ENCODE results near the gene FAM241A.
A peak's percentile ranks its signal among the peaks of the same experiment; 100 is the strongest.
"Not testable (repeated sequence)": the region's sequence is repeated elsewhere in the genome, so short reads cannot be mapped to it uniquely, and the experiment has no call there.

Gene FAM241A

GRCh38 chr4:112128452-112128851 is 16.8 kb upstream of the FAM241A start:
- in situ Hi-C loops (cut with MboI; ENCODE audit: low pct_unique_long_range_greater_than_20kb, low sequenced_read_pairs) = no loop called here
- no peak for DNase-seq

- no peak for DNase-seq
- in situ Hi-C loops (cut with MboI; ENCODE audit: low pct_unique_long_range_greater_than_20kb, low sequenced_read_pairs) = no loop called here
These were observed 14.3 kb upstream of the FAM241A start for GRCh38 chr4:112130906-112131305.

GRCh38 chr4:112136551-112136950 is 8.7 kb upstream of the FAM241A start:
- DNase-seq = no peak
- in situ Hi-C loops (cut with MboI; ENCODE audit: low pct_unique_long_range_greater_than_20kb, low sequenced_read_pairs) = no loop called here

DNA sequence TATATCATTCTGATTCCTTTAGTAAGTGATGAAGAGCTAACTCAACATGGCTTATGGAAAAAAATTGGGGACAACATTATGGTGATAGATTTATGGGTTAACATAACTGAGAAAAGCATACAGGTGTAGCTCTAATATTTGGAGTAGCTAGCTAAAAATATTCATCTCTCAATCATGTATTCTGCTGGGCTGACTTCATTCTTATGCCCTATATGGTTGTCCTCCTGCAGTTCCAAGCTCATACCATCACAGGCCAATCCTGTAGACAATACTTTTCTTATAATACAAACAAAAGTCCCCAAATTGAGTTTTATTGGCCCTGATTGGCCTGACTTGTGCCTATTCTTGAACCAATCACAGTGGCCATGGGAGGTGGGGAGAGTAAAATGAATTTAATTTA is 6.7 kb upstream of the FAM241A start:
- DNase-seq = no peak
- in situ Hi-C loops (cut with MboI; ENCODE audit: low pct_unique_long_range_greater_than_20kb, low sequenced_read_pairs) = no loop called here

GRCh38 chr4:112140536-112140935 is 4.7 kb upstream of the FAM241A start:
- in situ Hi-C loops (cut with MboI; ENCODE audit: low pct_unique_long_range_greater_than_20kb, low sequenced_read_pairs) = no loop called here

DNA sequence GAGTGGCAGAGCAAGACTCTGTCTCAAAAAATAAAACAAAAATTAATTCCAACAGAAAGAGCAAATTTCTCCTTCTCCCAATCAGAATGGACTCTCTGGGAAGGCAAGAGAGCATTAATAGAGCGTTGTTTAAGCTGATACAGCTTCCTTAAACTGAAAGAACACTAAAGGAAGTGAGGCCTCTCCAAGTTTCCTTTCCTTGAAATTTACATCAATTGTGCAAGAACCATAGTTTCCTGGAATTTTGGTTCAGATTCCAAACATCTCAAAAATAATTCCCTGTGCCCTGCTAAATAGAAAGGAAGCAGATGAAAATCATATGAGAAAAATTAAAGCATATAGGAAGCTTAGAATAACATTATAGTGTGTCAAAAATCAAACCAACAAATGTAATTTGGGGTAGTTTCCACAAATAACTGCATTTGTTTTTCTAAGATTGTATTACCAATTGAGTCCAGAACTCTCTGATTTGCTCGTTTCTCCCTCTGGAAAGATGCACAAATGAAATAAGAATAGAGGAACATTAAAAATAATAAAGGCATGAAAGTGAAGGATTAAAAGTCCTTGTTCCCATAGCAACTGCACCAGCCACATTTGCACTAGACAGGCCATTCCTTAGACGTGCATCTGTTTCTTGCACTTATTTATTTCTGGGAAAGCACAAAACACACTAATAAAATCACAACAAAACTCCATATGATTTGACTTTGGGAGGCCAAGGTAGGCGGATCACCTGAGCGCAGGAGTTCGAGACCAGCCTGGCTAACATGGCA is 3.7 kb upstream of the FAM241A start:
- in situ Hi-C loops (cut with MboI; ENCODE audit: low pct_unique_long_range_greater_than_20kb, low sequenced_read_pairs) = no loop called here
- DNase-seq = peak; percentile 61

More at GRCh38 chr4:112140536-112140935, 4.7 kb upstream of the FAM241A start:
- DNase-seq = no peak

DNA sequence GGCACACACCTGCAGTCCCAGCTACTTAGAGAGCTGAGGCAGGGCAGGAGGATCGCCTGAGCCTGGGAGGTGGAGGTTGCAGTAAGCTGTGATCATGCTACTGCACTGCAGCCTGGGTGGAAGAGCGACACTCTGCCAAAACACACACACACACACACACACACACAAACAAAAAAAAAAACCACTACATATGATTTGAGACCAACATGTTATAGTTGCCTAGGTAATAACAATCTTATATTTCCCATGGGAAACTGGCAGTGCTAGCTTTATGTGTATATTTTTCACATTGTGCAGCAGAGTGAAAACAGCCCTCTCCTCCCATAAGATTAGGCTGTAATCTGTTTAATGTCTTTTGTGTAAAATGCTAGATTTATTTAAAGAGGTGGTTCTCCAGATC is 3.1 kb upstream of the FAM241A start:
- no peak for DNase-seq
- in situ Hi-C loops (cut with MboI; ENCODE audit: low pct_unique_long_range_greater_than_20kb, low sequenced_read_pairs) = no loop called here

DNA sequence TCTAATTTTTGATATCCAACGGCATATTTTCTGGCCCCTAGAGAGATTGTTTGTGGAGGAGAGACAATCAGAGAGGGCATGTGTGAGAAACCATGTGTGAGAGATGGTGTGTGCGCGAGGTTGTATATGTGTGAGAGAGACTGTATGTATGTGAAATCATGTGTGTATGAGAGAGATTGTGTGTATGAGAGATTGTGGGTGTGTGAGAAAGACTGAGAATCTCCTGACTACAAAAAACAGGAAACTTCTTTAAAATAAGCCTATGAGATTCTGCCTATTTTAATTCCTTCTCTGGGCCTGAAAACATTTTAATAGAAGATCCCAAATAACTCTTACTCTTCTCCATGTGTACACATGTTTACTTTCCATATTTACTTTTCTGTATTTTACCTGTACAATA is 1.5 kb upstream of the FAM241A start:
- DNase-seq = no peak
- in situ Hi-C loops (cut with MboI; ENCODE audit: low pct_unique_long_range_greater_than_20kb, low sequenced_read_pairs) = no loop called here

DNA sequence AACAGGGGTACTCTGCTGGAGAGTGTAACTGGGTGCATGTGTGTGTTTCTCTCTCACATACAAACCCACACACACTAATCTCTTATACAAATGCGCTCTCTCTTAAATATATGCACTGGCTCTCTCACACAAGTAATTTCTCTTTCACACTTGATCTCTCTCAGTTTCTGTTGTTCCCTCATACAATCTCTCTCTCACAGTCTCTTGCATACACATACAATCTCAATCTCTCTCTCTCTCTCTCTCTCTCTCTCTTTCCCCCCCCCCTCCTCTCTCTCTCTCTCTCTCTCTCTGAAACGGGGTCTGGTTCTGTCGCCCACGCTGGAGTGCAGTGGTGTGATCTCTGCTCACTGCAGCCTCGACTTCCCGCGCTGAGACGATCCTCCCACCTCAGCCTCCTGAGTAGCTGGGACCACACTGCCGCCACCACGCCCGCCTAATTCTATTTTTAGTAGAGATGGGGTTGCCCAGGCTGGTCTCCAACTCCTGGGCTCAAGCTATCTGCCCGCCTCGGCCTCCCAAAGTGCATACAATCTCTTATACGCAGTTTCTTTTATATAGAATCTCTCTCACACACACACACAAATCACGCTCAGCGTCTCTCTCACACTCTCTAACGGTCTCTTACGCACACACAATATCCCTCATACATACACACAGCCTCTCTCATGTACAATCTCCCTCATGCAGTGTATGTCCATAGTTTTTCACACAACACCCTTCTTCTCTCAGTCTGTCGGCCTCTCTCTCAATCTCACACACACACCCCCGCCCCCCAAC is 518 bp upstream of the FAM241A start:
- no peak for DNase-seq
- in situ Hi-C loops (cut with MboI; ENCODE audit: low pct_unique_long_range_greater_than_20kb, low sequenced_read_pairs) = no loop called here

- DNase-seq = peak; percentile 77
- in situ Hi-C loops (cut with MboI; ENCODE audit: low pct_unique_long_range_greater_than_20kb, low sequenced_read_pairs) = no loop called here
These were observed 692 bp downstream of the FAM241A start for GRCh38 chr4:112145790-112146501.

- in situ Hi-C loops (cut with MboI; ENCODE audit: low pct_unique_long_range_greater_than_20kb, low sequenced_read_pairs) = no loop called here
- DNase-seq = no peak
These were observed 1.2 kb downstream of the FAM241A start for GRCh38 chr4:112146502-112146813.

DNA sequence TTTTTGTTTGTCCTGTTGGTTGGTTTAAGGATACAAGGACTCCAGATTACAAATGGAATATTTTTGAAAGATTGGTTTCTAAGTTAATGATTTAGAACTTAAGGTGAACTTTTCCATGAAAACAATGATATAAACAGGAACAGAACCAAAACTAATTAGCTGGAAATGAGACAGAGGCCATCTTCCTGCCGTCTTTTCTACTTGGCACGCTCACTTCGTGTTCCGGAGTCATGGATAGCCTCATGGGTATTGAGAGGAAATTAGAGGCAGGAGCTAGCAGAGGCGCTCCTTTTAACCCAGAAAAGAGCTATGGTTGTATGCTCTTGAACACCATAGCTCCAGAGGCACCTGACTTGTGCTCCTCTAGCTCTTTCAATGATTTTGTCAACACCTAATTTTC is 2.4 kb downstream of the FAM241A start:
- peak; percentile 61 for DNase-seq
- in situ Hi-C loops (cut with MboI; ENCODE audit: low pct_unique_long_range_greater_than_20kb, low sequenced_read_pairs) = no loop called here

DNA sequence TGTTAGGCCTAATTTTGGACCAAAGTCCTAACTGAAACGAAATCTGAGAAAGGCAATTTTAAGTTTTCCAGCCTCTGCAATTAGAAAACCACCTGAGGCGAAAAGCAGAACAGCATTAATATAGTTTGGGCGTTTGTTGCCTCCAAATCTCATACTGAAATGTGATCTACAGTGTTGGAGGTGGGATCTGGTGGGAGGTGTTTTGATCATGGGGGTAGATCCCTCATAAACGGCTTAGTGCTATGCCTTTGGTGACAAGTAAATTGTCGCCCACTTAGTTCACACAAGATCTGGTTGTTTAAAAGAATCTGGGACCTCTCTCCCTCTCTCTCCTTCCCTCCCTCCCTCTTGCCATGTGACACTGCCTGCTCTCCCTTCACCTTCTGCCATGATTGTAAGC is 5.7 kb downstream of the FAM241A start:
- in situ Hi-C loops (cut with MboI; ENCODE audit: low pct_unique_long_range_greater_than_20kb, low sequenced_read_pairs) = no loop called here
- DNase-seq = no peak

GRCh38 chr4:112152521-112152920 is 7.3 kb downstream of the FAM241A start:
- in situ Hi-C loops (cut with MboI; ENCODE audit: low pct_unique_long_range_greater_than_20kb, low sequenced_read_pairs) = no loop called here
- DNase-seq = no peak

- DNase-seq = peak; percentile 58
- in situ Hi-C loops (cut with MboI; ENCODE audit: low pct_unique_long_range_greater_than_20kb, low sequenced_read_pairs) = no loop called here
These were observed 8.0 kb downstream of the FAM241A start for GRCh38 chr4:112153211-112153791.

DNA sequence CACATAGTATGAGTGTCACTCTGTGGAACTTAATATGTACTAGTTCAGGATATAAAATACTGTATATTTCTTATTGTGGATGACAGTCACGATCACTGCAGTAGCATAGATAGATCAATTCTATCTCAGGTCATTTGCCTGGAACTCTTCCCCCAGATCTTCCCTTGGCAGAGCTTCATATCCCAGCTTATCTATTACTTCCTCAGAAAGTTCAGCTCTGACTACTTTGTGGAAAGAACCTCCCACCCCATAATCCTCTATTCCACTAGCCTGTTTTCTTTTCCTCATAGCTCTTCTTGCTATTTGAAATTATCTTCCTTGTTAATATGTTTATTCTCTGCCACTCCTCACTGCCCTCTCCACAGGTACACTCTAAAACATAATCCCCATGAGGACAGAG is 10.9 kb downstream of the FAM241A start:
- in situ Hi-C loops (cut with MboI; ENCODE audit: low pct_unique_long_range_greater_than_20kb, low sequenced_read_pairs) = no loop called here
- no peak for DNase-seq

GRCh38 chr4:112156553-112156952 is 11.3 kb downstream of the FAM241A start:
- in situ Hi-C loops (cut with MboI; ENCODE audit: low pct_unique_long_range_greater_than_20kb, low sequenced_read_pairs) = no loop called here
- DNase-seq = no peak

DNA sequence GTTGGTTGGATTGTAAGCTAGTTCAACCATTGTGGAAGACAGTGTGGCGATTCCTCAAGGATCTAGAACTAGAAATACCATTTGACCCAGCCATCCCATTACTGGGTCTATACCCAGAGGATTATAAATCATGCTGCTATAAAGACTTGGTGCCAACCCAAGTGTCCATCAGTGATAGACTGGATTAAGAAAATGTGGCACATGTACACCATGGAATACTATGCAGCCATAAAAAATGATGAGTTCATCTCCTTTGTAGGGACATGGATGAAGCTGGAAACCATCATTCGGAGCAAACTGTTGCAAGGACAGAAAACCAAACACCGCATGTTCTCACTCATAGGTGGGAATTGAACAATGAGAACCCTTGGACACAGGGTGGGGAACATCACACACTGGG is 18.5 kb downstream of the FAM241A start:
- in situ Hi-C loops (cut with MboI; ENCODE audit: low pct_unique_long_range_greater_than_20kb, low sequenced_read_pairs); DNase-seq: not testable (repeated sequence)

- in situ Hi-C loops (cut with MboI; ENCODE audit: low pct_unique_long_range_greater_than_20kb, low sequenced_read_pairs) = no loop called here
- no peak for DNase-seq
These were observed 22.5 kb downstream of the FAM241A start for GRCh38 chr4:112167794-112168193.

All from KBM-7 (cell line).